ENCODE results near the gene CDKN3.

GRCh38 chr14:54420478-54421142 lies 23.8 kb downstream of the CDKN3 start:
- TF ChIP-seq CTCF (IDR thresholded peaks at IDR 0.05; ENCODE audit: low read depth, low read length, poor library complexity, severe bottlenecking): peak; percentile 67
- no peak for TF ChIP-seq EZH2phosphoT487 (IDR thresholded peaks at IDR 0.05; ENCODE audit: borderline replicate concordance, low read length)

All from DOHH2 (cell line).